Measurements from ENCODE around the gene KLHL6.

- TF ChIP-seq CTCF (IDR thresholded peaks at IDR 0.05) (no peak), POLR2A (IDR thresholded peaks at IDR 0.05) (no peak), POLR2AphosphoS5 (IDR thresholded peaks at IDR 0.05) (no peak)
These were observed 17.0 kb downstream of the KLHL6 start for GRCh38 chr3:183538486-183538885.

All from stomach (tissue), 4 donors.